ENCODE data around the gene RNF187.

Gene RNF187

GRCh38 chr1:228487336-228488124, at the start of gene RNF187:
Gene RNF187, plus strand, starts transcription at chr1:228487382.
- intact Hi-C loops (cut with DNase I): no loop called here
- DNase-seq: peak; percentile 85 to 98 (median 90)

GRCh38 chr1:228437424-228437962, 49.7 kb upstream of the RNF187 start:
- intact Hi-C loops (cut with DNase I): no loop called here
- peak in 1 of 10 donors; percentile 38 for DNase-seq

DNA sequence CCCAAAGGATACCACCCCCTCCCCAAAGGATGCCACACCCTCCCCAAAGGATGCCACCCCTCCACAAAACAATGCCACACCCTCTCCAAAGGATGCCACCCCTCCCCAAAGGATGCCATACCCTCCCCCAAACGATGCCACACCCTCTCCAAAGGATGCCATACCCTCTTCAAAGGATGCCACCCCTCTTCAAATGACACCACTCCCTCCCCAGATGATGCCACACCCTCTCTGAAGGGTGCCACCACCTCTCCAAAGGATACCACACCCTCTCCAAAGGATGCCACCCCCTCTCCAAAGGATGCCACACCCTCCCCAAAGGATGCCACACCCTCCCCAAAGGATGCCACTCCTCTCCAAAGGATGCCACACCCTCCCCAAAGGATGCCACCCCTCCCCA, 48.9 kb upstream of the RNF187 start:
- intact Hi-C loops (cut with DNase I): no loop called here
- DNase-seq: no peak

- no peak for DNase-seq
These were observed 46.3 kb upstream of the RNF187 start for GRCh38 chr1:228440761-228441500.

GRCh38 chr1:228443395-228443794, 43.8 kb upstream of the RNF187 start:
- DNase-seq: no peak
- intact Hi-C loops (cut with DNase I): no loop called here

More at GRCh38 chr1:228440761-228441500, 46.3 kb upstream of the RNF187 start:
- intact Hi-C loops (cut with DNase I): no loop called here

DNA sequence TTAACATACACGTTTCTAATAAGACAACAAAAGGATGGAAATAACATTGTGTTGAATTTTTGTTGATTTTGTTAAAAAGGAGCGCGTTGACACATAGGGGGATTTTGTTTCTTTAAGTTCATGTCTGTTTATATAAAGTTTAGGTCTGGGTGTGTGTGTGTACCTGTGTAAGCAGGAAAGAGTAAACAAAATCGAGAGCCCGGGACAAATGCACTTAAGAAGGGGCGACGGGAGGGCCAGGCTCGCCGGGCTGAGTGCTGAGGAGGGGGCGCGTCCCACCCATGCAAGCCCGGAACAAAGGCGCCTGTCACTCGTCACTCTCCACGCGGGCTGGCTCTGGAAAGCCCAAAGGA, 41.7 kb upstream of the RNF187 start:
- intact Hi-C loops (cut with DNase I): no loop called here
- no peak for DNase-seq

GRCh38 chr1:228445843-228446650, 41.1 kb upstream of the RNF187 start:
- DNase-seq: peak in 7 of 10 donors; percentile 23 to 90 (median 44)
- intact Hi-C loops (cut with DNase I): no loop called here

GRCh38 chr1:228446852-228447251, 40.3 kb upstream of the RNF187 start:
- intact Hi-C loops (cut with DNase I): no loop called here
- no peak for DNase-seq

- intact Hi-C loops (cut with DNase I): no loop called here
- DNase-seq: no peak
These were observed 38.8 kb upstream of the RNF187 start for GRCh38 chr1:228448372-228448771.

GRCh38 chr1:228450200-228450599, 37.0 kb upstream of the RNF187 start:
- intact Hi-C loops (cut with DNase I): no loop called here
- no peak for DNase-seq

- intact Hi-C loops (cut with DNase I): no loop called here
- no peak for DNase-seq
These were observed 34.8 kb upstream of the RNF187 start for GRCh38 chr1:228452194-228453021.

- no peak for DNase-seq
- intact Hi-C loops (cut with DNase I): no loop called here
These were observed 34.1 kb upstream of the RNF187 start for GRCh38 chr1:228453022-228453560.

DNA sequence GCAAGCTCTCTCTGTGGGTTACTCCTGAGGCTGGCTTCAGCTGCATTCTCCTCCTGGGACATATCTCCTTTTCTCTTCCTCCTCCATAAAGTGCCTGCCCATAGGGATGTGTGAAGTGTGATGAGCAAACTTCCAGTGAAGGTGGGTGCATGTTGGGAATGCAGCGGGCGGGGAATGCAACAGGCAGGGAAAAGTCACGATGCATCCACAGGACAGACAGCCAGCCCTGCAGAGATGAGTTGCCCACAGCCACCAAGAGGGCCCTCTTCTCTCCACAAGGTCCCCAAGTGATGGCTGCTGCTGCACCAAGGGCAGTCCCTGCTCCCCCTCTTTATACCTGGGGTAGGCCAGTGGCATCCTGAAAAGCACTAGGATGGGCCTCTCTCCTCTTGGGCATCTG, 33.6 kb upstream of the RNF187 start:
- DNase-seq: no peak
- intact Hi-C loops (cut with DNase I): no loop called here

DNA sequence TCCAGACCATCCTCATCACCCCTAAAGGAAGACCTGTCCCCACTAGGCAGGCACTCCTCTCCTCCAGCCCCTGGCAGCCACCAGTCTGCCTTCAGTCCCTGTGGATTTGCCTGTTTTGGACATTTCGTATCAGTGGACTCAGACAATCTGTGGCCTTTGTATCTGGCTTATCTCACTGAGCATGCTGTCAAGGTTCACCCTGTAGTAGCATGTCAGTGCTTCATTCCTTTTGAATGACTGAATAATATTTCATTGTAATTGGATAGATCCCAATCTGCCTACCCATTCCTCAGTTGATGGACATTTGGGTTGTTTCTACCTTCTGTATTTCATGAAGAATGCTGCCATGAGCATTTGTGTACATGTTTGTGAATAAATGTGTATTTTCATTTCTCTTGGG, 32.9 kb upstream of the RNF187 start:
- no peak for DNase-seq
- intact Hi-C loops (cut with DNase I): no loop called here

DNA sequence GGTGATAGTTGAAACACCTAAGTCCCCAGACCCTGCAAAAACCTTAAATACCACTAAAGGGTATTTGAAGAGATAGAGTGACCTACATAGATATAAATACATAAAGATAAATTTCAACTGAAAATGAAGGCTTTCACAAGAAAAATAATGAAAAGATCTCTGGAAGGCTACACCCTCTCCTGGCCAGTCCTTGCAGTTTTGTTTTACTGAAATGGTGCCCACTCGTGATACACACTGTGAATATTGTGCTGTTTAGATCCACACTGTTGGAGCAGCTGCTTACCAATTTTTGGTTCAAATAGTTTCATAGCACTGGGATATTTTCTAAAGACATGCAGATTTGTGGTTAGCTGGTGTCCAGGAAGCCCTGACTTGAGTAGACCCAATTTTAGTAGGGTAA, 31.5 kb upstream of the RNF187 start:
- intact Hi-C loops (cut with DNase I): loop anchor here (5.0 kb wide), 1 partner anchor 48 kb away; the partner anchor contains the start of gene TRIM11
- DNase-seq: no peak

DNA sequence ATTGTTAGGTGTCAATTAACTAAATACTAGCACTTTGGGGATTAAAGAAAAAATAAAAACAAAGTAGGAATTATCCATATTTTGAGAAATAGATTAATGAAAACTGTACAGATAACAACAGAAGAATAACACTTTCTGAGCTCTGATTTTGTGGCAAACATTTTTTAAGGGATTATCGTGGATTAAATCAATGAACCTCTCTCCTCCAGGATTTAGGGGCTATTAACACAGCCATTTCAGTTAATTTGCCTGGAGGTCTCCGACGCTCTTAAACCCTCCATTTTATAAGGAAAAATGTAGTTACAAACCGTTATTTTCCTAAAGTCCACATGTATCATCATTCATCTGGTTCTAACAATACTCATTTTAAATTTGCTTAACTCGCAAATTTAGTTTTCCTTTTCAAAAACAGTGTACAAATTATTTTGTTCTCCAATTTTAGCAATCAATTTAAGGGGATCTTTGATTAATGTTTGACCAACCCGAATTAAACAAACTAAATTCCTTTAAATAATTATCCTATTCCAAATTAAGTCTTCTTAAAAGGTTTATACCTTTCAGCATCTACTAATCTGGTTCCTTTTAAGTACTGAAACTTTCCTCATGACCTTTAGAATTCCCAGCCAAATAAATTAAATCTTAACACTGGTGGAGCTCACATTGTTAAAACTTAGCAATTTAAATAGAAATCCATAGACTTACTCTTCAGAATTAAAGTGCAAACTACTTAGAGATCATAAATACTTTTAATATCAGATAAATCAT, 30.7 kb upstream of the RNF187 start:
- intact Hi-C loops (cut with DNase I): loop anchor here (5.0 kb wide), 1 partner anchor 49 kb away; the partner anchor contains the start of gene TRIM11
- no peak for DNase-seq

- intact Hi-C loops (cut with DNase I): loop anchor here (5.0 kb wide), 1 partner anchor 50 kb away; the partner anchor contains the start of gene TRIM11
- no peak for DNase-seq
These were observed 30.2 kb upstream of the RNF187 start for GRCh38 chr1:228457017-228457395.

DNA sequence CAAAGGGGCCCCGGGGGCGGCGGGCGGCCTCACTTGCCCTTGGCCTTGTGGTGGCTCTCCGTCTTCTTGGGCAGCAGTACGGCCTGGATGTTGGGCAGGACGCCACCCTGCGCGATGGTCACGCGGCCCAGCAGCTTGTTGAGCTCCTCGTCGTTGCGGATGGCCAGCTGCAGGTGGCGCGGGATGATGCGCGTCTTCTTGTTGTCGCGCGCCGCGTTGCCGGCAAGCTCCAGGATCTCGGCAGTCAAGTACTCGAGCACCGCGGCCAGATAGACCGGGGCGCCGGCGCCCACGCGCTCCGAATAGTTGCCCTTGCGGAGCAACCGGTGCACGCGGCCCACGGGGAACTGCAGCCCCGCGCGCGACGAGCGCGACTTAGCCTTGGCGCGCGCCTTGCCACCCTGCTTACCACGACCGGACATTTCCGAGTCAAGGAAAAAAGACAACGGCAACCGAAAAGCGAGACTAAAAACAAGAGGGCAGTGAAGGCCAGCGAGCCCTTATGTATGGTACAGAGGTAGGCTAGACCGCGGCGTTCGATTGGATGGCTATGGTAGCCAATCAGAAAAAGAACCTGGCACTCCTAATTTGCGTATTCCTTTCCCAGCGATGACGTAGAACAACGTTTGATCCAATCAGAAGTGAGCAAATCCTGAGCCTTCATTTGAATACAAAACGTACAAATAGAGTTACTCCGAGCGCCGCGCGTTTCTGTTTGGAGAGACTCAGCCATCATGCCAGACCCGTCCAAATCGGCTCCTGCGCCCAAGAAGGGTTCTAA, 29.6 kb upstream of the RNF187 start:
- intact Hi-C loops (cut with DNase I): loop anchor here (5.0 kb wide), 1 partner anchor 50 kb away; the partner anchor contains the start of gene TRIM11
- DNase-seq: peak; percentile 76 to 98 (median 88)
